ENCODE measurements around the gene CFAP299.

- TF ChIP-seq CTCF (conservative IDR thresholded peaks at IDR 0.05) (no peak), EZH2 (IDR thresholded peaks at IDR 0.05; ENCODE audit: low read depth) (no peak)
These were observed 587.4 kb downstream of the CFAP299 start for GRCh38 chr4:80922941-80923340.
